WTC11 (cell line): ENCODE measurements around the gene TUB. TPM values are rescaled to one million over a fixed set of nuclear protein-coding genes. Genes with fewer than 3 reads are reported as not detected.

ENCODE experiments used
- ATAC-seq: fragments of 200-7000 bp; cut with Tn5 transposase; 2 replicates; pipeline ENCODE4 v1.10.0; 2021; ENCODE audit warnings: mild to moderate bottlenecking, moderate library complexity
- CTCF ChIA-PET: fragments of 300-600 bp; sonication (Branson Sonifier 250); formaldehyde crosslinking; loops from one replicate; lab custom pipeline; 2021; ENCODE audit warnings: antibody characterized with exemption; lab: Charles Lee
- POLR2A ChIA-PET: fragments of 350-600 bp; sonication (Branson Sonifier 250); formaldehyde crosslinking; loops from one replicate; lab custom pipeline; 2021; ENCODE audit warnings: antibody characterized with exemption; lab: Charles Lee
- DNase-seq: peaks from one replicate; pipeline ENCODE4 v3.0.0; 2021; ENCODE audit warnings: low spot score
- H3K27ac Mint-ChIP-seq: 2 replicates; pipeline ENCODE4 v1.8.0; 2021; ENCODE audit warnings: mixed read lengths
- H3K27me3 Mint-ChIP-seq: 2 replicates; pipeline ENCODE4 v1.8.0; 2021; ENCODE audit warnings: low read depth, mild to moderate bottlenecking, moderate library complexity, mixed read lengths
- H3K36me3 Mint-ChIP-seq: 2 replicates; pipeline ENCODE4 v1.8.0; 2021; ENCODE audit warnings: mixed read lengths
- H3K4me1 Mint-ChIP-seq: 2 replicates; pipeline ENCODE4 v1.8.0; 2022; ENCODE audit warnings: mixed read lengths
- H3K4me3 Mint-ChIP-seq: 2 replicates; pipeline ENCODE4 v1.8.0; 2021; ENCODE audit warnings: mild to moderate bottlenecking, moderate library complexity, mixed read lengths
- H3K9me3 Mint-ChIP-seq: 2 replicates; pipeline ENCODE4 v1.8.0; 2021; ENCODE audit warnings: mixed read lengths
- ATF2 ChIP-seq: sonication (generic); formaldehyde crosslinking; IDR thresholded peaks from 2 replicates; pipeline ENCODE4 v1.8.1; 2022; ENCODE audit warnings: low read depth, missing genetic modification reagents, borderline replicate concordance
- ATF3 ChIP-seq: sonication (generic); formaldehyde crosslinking; conservative IDR thresholded peaks from 2 replicates; pipeline ENCODE4 v1.8.1; 2022; ENCODE audit warnings: mild to moderate bottlenecking, missing genetic modification reagents
- CBFB ChIP-seq: sonication (generic); formaldehyde crosslinking; IDR thresholded peaks from 2 replicates; pipeline ENCODE4 v1.8.1; 2022; ENCODE audit warnings: mild to moderate bottlenecking, low read depth, missing genetic modification reagents
- CDX4 ChIP-seq: fragments of 250-450 bp; sonication (Bioruptor Pico); IDR thresholded peaks from 2 replicates; pipeline ENCODE4 v1.9.0; 2021; ENCODE audit warnings: moderate library complexity, mild to moderate bottlenecking, inconsistent platforms, borderline replicate concordance
- EMX1 ChIP-seq: fragments of 250-450 bp; sonication (Bioruptor Pico); IDR thresholded peaks from 2 replicates; pipeline ENCODE4 v1.8.0; 2021; ENCODE audit warnings: mild to moderate bottlenecking
- ETV6 ChIP-seq: sonication (generic); formaldehyde crosslinking; IDR thresholded peaks from 2 replicates; pipeline ENCODE4 v1.8.1; 2022; ENCODE audit warnings: mild to moderate bottlenecking, missing genetic modification reagents
- GABPB1 ChIP-seq: sonication (generic); formaldehyde crosslinking; IDR thresholded peaks from 2 replicates; pipeline ENCODE4 v1.8.1; 2023; ENCODE audit warnings: mild to moderate bottlenecking, missing genetic modification reagents
- GRHL2 ChIP-seq: fragments of 250-450 bp; sonication (Bioruptor Pico); IDR thresholded peaks from 2 replicates; pipeline ENCODE4 v1.8.0; 2022; ENCODE audit warnings: mild to moderate bottlenecking, moderate library complexity; ENCODE audit not compliant: insufficient replicate concordance, severe bottlenecking
- GTF2I ChIP-seq: fragments of 250-450 bp; sonication (Bioruptor Pico); conservative IDR thresholded peaks from 2 replicates; pipeline ENCODE4 v1.4.0; 2021; ENCODE audit warnings: mild to moderate bottlenecking
- HMGXB4 ChIP-seq: sonication (generic); formaldehyde crosslinking; IDR thresholded peaks from 2 replicates; pipeline ENCODE4 v1.8.1; 2023; ENCODE audit warnings: mild to moderate bottlenecking, moderate library complexity, missing genetic modification reagents
- MAX ChIP-seq: sonication (generic); formaldehyde crosslinking; IDR thresholded peaks from 2 replicates; pipeline ENCODE4 v1.8.0; 2022; ENCODE audit warnings: mild to moderate bottlenecking, missing genetic modification reagents
- RELA ChIP-seq: sonication (generic); formaldehyde crosslinking; IDR thresholded peaks from 2 replicates; pipeline ENCODE4 v1.8.1; 2022; ENCODE audit warnings: missing genetic modification reagents, mild to moderate bottlenecking, borderline replicate concordance
- SMAD3 ChIP-seq: sonication (generic); formaldehyde crosslinking; IDR thresholded peaks from 2 replicates; pipeline ENCODE4 v1.8.0; 2022; ENCODE audit warnings: missing genetic modification reagents, mild to moderate bottlenecking, borderline replicate concordance
- STAT6 ChIP-seq: sonication (generic); formaldehyde crosslinking; conservative IDR thresholded peaks from 2 replicates; pipeline ENCODE4 v1.8.1; 2023; ENCODE audit warnings: mild to moderate bottlenecking, low read depth, missing genetic modification reagents, moderate library complexity
- USF2 ChIP-seq: sonication (generic); formaldehyde crosslinking; IDR thresholded peaks from 2 replicates; pipeline ENCODE4 v1.8.1; 2023; ENCODE audit warnings: mild to moderate bottlenecking, missing genetic modification reagents, moderate library complexity
- ZBTB21 ChIP-seq: sonication (generic); formaldehyde crosslinking; IDR thresholded peaks from 2 replicates; pipeline ENCODE4 v1.8.1; 2023; ENCODE audit warnings: mild to moderate bottlenecking, missing genetic modification reagents, borderline replicate concordance
- ZBTB43 ChIP-seq: sonication (generic); formaldehyde crosslinking; IDR thresholded peaks from 2 replicates; pipeline ENCODE4 v1.8.1; 2023; ENCODE audit warnings: mild to moderate bottlenecking, missing genetic modification reagents
- ZNF425 ChIP-seq: fragments of 250-450 bp; sonication (Bioruptor Pico); conservative IDR thresholded peaks from 2 replicates; pipeline ENCODE4 v1.9.0; 2021; ENCODE audit warnings: mild to moderate bottlenecking
- total RNA-seq: library from RNA; stranded (reverse); gene quantifications from 3 replicates; pipeline ENCODE4 v1.2.3, GENCODE V29; 2021

TUB gene
- total RNA-seq, 1 experiment from 2014 or later, result 32.1 TPM

GRCh38 chr11:8106679-8107078 lies 25.7 kb downstream of the TUB start:
- Mint-ChIP-seq H3K36me3 (peaks cover 28% of the 10 kb centered on the region), H3K27ac (no peak overlapping the region), H3K4me3 (no peak overlapping the region), H3K27me3 (no peaks in the 10 kb centered on the region), H3K4me1 (no peaks in the 10 kb centered on the region), H3K9me3 (no peaks in the 10 kb centered on the region)
- DNase-seq (no peak), ATAC-seq (no peak)
- CTCF ChIA-PET, result interaction anchor here (1.3 kb wide), 1 partner anchor 7 kb away, joined by 4 read pairs; no protein-coding TSS in a partner anchor
- POLR2A ChIA-PET, result no interaction called here
- TF ChIP-seq CDX4 (CRISPR knock-in tag) (no peak), USF2 (CRISPR knock-in tag) (no peak), ATF2 (CRISPR knock-in tag) (no peak), EMX1 (CRISPR knock-in tag) (no peak), SMAD3 (CRISPR knock-in tag) (no peak), GTF2I (CRISPR knock-in tag) (no peak), RELA (CRISPR knock-in tag) (no peak)
- TF ChIP-seq, all 79 proteins: peak for 0

GRCh38 chr11:8107642-8108041 lies 26.6 kb downstream of the TUB start:
- ChIA-PET POLR2A (no interaction called here), CTCF (interaction anchor here (1.3 kb wide), 1 partner anchor 8 kb away, joined by 4 read pairs; no protein-coding TSS in a partner anchor)
- ATAC-seq, result no peak
- no peak overlapping the region for H3K4me3 Mint-ChIP-seq
- TF ChIP-seq ZBTB43 (CRISPR knock-in tag), result no peak
- TF ChIP-seq ZBTB21 (CRISPR knock-in tag), result no peak
- no peak for TF ChIP-seq CBFB
- no peak for TF ChIP-seq ETV6
- TF ChIP-seq GABPB1 (CRISPR knock-in tag), result no peak
- no peak for TF ChIP-seq GRHL2 (CRISPR knock-in tag)
- TF ChIP-seq ATF3 (CRISPR knock-in tag), result no peak
- no peak for TF ChIP-seq ZNF425 (CRISPR knock-in tag)
- TF ChIP-seq STAT6 (CRISPR knock-in tag), result no peak
- no peak for TF ChIP-seq MAX
- no peak for TF ChIP-seq HMGXB4
- H3K4me1 Mint-ChIP-seq, result no peaks in the 10 kb centered on the region
- H3K36me3 Mint-ChIP-seq, result peaks cover 26% of the 10 kb centered on the region
- no peak for DNase-seq
- no peaks in the 10 kb centered on the region for H3K27me3 Mint-ChIP-seq
- H3K9me3 Mint-ChIP-seq, result no peaks in the 10 kb centered on the region
- no peak overlapping the region for H3K27ac Mint-ChIP-seq
